Ectodermal cell (in vitro differentiated cells): Measurements from ENCODE around the gene TMEM181.
"Not testable (repeated sequence)": the region's sequence is repeated elsewhere in the genome, so short reads cannot be mapped to it uniquely, and the experiment has no call there.

Experiments
- H3K27ac ChIP-seq: 2 replicates; pipeline ENCODE4 v1.7.0; 2013; ENCODE audit warnings: mild to moderate bottlenecking, low read depth, low read length; ENCODE audit not compliant: insufficient read depth, poor library complexity, severe bottlenecking
- H3K27me3 ChIP-seq: 2 replicates; pipeline ENCODE4 v1.7.0; 2013; ENCODE audit warnings: mild to moderate bottlenecking, low read length; ENCODE audit not compliant: insufficient read depth, control insufficient read depth, poor library complexity, severe bottlenecking
- H3K36me3 ChIP-seq: one replicate; pipeline ENCODE4 v1.7.0; 2013; ENCODE audit warnings: low read length; ENCODE audit not compliant: control insufficient read depth, insufficient read depth
- H3K4me1 ChIP-seq: one replicate; pipeline ENCODE4 v1.7.0; 2013; ENCODE audit warnings: low read length; ENCODE audit not compliant: control insufficient read depth, insufficient read depth
- H3K4me3 ChIP-seq: 2 replicates; pipeline ENCODE4 v1.7.0; 2013; ENCODE audit warnings: low read depth, low read length, control low read depth; ENCODE audit not compliant: insufficient read depth
- H3K9me3 ChIP-seq: 2 replicates; pipeline ENCODE4 v1.7.0; 2013; ENCODE audit warnings: mild to moderate bottlenecking, low read length, moderate library complexity; ENCODE audit not compliant: control insufficient read depth
- WGBS, 2 experiments: methylation state at CpG; one replicate each; pipeline ENCODE4 v1.1.7; 2013; ENCODE audit warnings: missing lambda C conversion rate in 2 of 2; 5-methylcytosine and 5-hydroxymethylcytosine counted together

Gene TMEM181

DNA sequence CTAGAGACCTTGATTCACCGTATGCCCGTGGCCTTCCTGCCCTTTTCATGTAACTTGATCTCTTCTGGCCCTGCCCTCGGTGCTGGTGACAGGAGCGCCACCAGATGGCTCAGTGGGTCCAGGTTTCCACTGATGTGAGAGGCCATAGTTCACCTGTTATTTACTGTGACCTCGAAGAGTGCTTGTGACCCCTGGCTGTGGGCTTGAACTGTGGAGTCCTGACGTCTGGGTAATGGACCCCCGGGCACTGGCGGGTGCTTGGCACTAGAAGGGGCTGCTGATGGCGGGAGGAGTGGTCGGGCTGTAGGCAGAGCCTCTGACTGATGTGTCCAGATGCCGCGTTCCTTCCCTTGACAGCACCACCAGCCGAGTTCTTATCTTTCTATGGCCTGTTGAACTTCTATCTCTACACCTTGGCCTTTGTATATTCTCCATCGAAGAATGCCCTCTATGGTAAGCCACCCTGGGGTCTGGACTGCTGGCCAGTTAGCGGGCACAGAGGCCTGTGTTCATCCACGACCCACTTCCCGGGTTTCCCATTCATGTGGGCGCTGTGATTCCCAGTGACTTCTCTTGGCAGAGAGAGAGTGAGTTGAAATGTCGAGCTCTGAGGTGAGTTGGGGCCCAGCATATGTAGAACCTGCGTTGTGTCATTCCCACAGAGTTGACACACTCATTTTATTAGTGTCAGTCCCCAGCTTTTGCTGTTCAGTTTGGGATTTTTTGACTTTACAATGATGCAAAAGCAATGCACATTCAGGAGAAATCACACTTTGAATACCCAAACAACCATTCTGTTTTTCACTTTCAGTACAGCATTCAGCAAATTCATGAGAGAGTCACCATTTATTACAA lies 69.7 kb downstream of the TMEM181 start:
- Histone ChIP-seq H3K27me3 (no peaks in the 10 kb centered on the region), H3K9me3 (no peaks in the 10 kb centered on the region), H3K4me3 (no peak overlapping the region), H3K4me1 (no peaks in the 10 kb centered on the region), H3K27ac (no peak overlapping the region), H3K36me3 (peaks cover 8% of the 10 kb centered on the region)
- WGBS, 2 experiments = 87 to 88% methylated on average over 20 of the region's 20 CpGs

DNA sequence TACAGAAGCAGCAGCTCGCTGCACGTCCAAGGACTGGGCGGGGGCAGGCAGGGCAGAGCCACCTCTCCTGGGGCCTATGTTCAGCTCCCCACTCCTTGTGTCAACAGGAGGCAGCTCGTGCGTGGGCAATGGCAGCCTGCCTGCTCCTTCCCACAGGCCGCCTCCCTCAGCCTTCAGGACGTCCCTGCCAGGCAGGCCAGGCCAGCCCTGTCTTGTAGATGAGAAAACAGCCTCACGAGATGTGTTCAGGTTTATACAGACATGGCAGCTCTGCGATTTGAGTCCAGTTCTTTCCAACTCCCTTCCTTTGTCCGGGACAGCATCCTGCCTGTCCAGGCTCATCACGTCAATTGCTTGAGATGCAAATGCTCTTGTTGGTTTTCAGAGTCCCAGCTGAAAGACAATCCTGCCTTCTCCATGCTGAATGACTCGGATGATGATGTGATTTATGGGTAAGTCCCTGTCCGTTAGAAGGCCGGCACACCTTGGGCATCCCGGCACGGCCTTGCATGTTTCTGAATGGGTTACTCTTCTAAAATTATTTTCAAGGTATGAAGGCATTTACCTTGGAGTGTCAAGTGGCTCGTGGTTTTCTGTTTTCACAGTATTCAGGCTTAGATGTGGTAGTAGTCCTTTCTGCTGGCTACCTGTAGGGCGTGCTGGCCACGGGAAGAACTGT lies 71.2 kb downstream of the TMEM181 start:
- Histone ChIP-seq H3K27ac (no peak overlapping the region), H3K27me3 (no peaks in the 10 kb centered on the region), H3K9me3 (no peaks in the 10 kb centered on the region), H3K36me3 (peaks cover 4% of the 10 kb centered on the region), H3K4me1 (no peaks in the 10 kb centered on the region), H3K4me3 (no peak overlapping the region)
- 93% methylated on average over 19 of the region's 19 CpGs for WGBS, 2 experiments

DNA sequence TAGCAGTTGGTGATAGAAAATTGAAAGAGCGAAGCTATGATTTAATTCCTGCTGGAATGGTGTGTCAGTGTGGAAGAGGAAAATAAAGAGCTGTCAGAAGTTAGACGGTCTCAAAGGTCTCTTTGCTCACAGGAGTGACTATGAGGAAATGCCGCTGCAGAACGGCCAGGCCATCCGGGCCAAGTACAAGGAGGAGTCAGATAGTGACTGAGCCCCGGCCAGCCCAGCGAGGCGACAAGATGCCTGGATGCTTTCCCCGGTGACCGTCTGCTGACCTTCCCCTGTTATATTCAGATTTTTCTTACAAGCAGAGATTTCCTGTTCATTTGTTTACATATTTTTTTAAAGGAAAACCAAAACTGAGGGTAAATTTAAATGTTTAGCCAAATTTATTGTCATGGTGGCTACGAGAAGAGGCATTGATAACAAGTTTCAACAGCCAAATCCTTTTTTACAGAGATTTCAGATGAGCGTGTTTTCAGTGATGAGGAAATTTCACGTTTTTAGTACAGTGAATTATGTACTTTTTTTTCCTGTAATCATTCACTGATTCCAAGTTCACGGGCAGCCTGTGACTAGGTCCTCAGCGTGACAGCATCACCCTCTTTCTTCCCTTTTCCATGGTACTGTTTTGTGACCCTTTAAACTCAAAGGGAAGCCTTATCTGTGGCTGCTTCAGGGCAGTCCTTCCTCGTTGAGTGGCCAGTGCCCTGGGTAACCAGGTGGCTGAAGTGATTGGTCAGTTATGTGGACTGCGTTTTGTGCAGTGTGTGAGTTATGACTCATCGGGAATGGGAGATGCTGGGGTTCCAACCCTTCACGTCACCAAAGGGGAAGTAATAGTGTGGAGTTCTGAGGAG lies 72.0 kb downstream of the TMEM181 start:
- 91 to 92% methylated on average over 19 of the region's 19 CpGs for WGBS, 2 experiments
- no peaks in the 10 kb centered on the region for H3K9me3 ChIP-seq
- H3K36me3 ChIP-seq = peaks cover 4% of the 10 kb centered on the region
- H3K27me3 ChIP-seq = no peaks in the 10 kb centered on the region
- no peaks in the 10 kb centered on the region for H3K4me1 ChIP-seq
- H3K4me3 ChIP-seq = no peak overlapping the region
- H3K27ac ChIP-seq = no peak overlapping the region

DNA sequence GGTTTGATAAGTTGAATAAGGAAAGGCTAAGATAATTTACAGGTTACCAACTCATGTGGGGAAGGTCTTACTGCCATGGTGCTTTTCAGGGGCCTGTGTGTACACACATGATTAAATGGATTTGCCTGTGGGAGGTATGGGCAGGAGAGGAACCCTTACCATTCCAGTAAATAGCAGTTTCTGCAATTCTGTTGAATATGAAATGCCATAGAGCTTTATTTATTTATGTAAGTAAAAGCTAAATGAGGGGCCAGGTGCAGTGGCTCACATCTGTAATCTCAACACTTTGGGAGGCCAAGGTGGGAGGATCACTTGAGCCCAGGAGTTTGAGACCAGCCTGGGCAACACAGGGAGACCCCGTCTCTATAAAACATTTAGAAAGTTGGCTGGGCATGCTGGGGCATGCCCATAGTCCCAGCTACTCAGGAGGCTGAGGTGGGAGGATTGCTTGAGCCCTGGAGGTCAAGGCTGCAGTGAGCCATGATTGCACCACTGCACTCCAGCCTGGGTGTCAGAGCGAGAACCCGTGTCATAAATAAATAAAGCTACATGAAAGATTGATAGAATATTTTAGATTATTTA lies 72.7 kb downstream of the TMEM181 start:
- H3K4me1 ChIP-seq, H3K27me3 ChIP-seq, H3K9me3 ChIP-seq, H3K27ac ChIP-seq, H3K36me3 ChIP-seq, H3K4me3 ChIP-seq: not testable (repeated sequence)
- whole genome bisulfite sequencing, 2 experiments = 80 to 97% methylated on average over 3 of the region's 3 CpGs

DNA sequence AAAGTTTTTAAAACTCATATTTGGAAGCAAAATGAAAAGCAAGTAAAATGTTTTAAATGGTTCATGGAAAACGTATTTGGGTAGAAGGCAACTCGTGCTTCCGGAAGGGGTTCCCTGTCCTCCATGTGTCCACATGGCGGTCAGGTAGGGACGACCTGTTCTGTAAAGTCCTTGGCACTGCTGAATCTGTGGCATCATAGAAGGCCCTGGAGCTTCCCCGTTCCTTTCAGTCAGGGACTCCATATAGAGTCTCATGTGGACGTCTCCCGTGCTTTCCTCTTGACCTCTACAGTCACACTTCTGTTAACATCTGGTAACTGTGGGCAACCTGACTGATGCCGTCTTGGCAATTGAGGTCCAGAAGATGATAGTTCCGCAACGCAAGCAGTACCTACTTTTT lies 73.2 kb downstream of the TMEM181 start:
- 96% methylated on average over 11 of the region's 11 CpGs for WGBS, 2 experiments
- no peaks in the 10 kb centered on the region for H3K9me3 ChIP-seq
- H3K36me3 ChIP-seq = peaks cover 4% of the 10 kb centered on the region
- H3K27me3 ChIP-seq = no peaks in the 10 kb centered on the region
- H3K27ac ChIP-seq = no peak overlapping the region
- no peaks in the 10 kb centered on the region for H3K4me1 ChIP-seq
- no peak overlapping the region for H3K4me3 ChIP-seq

DNA sequence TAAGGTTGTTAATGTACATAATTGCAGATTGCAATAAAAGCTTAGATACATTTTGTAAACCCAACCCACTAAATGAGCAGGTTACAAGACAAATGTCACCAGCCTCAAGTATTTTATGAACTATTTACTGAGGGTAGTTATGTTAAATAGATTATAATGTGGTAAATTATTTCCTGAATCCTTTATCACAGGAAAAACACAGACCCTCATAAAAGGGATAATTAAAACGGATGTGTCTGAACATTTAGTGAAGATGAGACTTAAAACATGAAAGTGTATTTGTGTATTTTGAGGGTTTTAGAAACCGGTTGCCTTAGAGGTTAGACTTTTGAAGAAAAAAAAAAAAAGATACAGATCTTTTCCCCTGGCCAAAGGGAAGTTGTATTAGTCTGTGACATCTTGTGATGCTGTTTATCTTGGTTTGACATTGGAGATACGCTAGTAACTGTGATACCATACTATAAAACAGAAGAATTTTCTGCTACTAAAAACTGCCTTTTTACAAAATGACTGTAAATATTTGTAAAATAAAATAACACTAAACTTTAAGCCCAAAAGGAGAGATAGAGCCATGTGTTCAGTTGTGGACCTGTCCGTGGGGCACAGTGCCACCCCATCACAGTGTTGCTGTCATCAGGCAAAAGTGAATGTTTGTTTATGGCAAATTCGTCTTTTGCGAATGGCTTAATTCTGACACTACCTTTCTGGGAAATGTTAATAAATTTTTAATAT lies 75.0 kb downstream of the TMEM181 start:
- WGBS, 2 experiments = 97 to 99% methylated on average over 5 of the region's 6 CpGs
- no peaks in the 10 kb centered on the region for H3K27me3 ChIP-seq
- peaks cover 4% of the 10 kb centered on the region for H3K36me3 ChIP-seq
- H3K4me1 ChIP-seq = no peaks in the 10 kb centered on the region
- H3K9me3 ChIP-seq = no peaks in the 10 kb centered on the region
- H3K4me3 ChIP-seq = no peak overlapping the region
- H3K27ac ChIP-seq = no peak overlapping the region

DNA sequence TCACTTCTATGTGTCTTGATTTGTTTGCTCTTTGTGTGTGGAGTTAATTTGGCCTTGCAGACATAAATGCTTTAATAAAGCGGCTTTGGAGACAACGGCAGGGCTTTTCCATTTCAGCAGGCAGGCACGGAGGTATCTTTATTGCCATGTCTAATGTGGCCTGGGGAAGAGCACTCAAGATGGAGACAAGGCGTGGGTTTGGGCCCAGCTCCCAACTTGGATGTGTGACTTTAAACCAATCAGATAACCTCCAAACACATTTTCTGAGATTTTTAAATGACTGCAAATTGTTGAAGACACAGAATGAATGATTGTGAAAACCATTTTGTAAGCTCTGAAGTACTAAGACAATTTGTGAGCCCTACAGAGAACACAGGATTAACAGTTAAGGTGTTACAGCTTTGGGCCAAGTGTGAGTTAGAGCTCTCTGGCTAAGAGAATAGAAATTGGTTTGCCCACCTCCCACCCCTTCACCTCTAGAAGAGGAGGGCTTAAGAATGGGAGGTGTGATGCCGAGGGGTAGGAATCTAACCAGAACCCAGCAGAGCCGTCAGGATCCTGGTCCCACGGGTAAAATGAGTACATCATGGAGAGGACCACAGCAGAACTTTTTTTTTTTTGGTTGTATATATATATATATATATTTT lies 75.7 kb downstream of the TMEM181 start:
- whole genome bisulfite sequencing, 2 experiments = 97 to 98% methylated on average over 4 to 6 of the region's 7 CpGs
- H3K27me3 ChIP-seq = no peaks in the 10 kb centered on the region
- H3K36me3 ChIP-seq = peaks cover 4% of the 10 kb centered on the region
- H3K4me3 ChIP-seq = no peak overlapping the region
- H3K9me3 ChIP-seq = no peaks in the 10 kb centered on the region
- H3K27ac ChIP-seq = no peak overlapping the region
- peaks cover 5% of the 10 kb centered on the region for H3K4me1 ChIP-seq

DNA sequence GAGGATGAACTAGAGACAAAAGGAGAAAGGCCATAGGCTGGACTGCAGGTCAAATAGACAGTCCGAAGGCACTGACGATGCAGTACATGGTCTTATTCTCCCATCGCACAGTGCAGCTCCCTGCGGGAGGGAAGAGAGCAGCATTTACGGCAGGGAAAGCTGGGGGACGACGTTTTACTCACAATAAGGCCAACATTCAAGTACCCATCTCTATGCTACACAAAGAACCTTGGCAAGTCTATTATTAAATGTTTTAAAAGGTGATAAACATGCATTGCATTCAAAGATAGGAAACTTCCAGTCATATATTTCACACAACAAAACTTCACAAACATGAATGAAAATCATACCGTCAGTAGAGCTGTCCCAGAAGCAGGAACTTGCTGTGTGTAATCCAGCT lies 76.9 kb downstream of the TMEM181 start:
- Histone ChIP-seq H3K4me3 (no peak overlapping the region), H3K4me1 (peaks cover 7% of the 10 kb centered on the region), H3K27ac (no peak overlapping the region), H3K36me3 (peaks cover 4% of the 10 kb centered on the region), H3K27me3 (no peaks in the 10 kb centered on the region), H3K9me3 (no peaks in the 10 kb centered on the region)
- WGBS, 2 experiments = 94 to 95% methylated on average over 6 of the region's 8 CpGs

DNA sequence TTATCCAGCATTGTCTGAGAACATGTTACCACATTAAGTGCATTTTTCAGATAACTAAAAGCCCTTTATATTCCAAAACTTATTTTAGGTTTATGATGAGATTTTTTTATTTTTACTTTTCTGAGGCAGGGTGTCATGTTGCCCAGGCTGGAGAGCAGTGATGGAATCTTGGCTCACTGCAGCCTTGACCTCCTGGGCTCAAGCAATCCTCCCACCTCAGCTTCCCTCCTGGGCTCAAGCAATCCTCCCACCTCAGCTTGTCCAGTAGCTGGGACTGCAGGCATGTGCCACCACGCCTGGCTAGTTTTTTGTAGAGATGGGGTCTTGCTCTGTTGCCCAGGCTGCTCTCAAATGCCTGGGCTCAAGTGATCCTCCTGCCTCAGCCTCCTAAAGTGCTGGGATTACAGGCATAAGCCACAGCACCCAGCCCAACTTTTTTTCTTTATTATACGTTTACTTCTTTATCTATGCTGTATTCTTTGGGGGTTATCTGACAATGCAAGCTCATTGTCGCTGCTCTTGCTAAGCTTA lies 78.5 kb downstream of the TMEM181 start:
- H3K4me3 ChIP-seq = no peak overlapping the region
- H3K9me3 ChIP-seq = no peaks in the 10 kb centered on the region
- no peaks in the 10 kb centered on the region for H3K27me3 ChIP-seq
- H3K36me3 ChIP-seq = no peaks in the 10 kb centered on the region
- H3K4me1 ChIP-seq = peaks cover 15% of the 10 kb centered on the region
- H3K27ac ChIP-seq = no peak overlapping the region
- WGBS, 2 experiments = 89 to 96% methylated on average over 3 of the region's 3 CpGs
